GM18505 (cell line): ENCODE measurements around the gene PPFIA3.
A peak's percentile ranks its signal among the peaks of the same experiment; 100 is the strongest.
"Not testable (repeated sequence)": the region's sequence is repeated elsewhere in the genome, so short reads cannot be mapped to it uniquely, and the experiment has no call there.

Experiments used
- ATAC-seq: cut with Tn5 transposase; IDR thresholded peaks from one replicate; pipeline ENCODE4 v1.9.1; 2021; ENCODE audit not compliant: unreplicated experiment
- POLR2A ChIP-seq: IDR thresholded peaks from 4 replicates; pipeline ENCODE4 v1.6.1; 2011; ENCODE audit warnings: borderline replicate concordance; ENCODE audit not compliant: insufficient read depth, insufficient read length; ENCODE audit errors: extremely low read depth

PPFIA3 gene

GRCh38 chr19:49109051-49109450 is 10.3 kb upstream of the PPFIA3 start:
- TF ChIP-seq POLR2A, result no peak
- ATAC-seq, result no peak

GRCh38 chr19:49109569-49110233 is 9.6 kb upstream of the PPFIA3 start:
- ATAC-seq, result no peak
- no peak for TF ChIP-seq POLR2A

- no peak for TF ChIP-seq POLR2A
- ATAC-seq, result no peak
Observed at GRCh38 chr19:49110567-49110966, 8.8 kb upstream of the PPFIA3 start.

- no peak for ATAC-seq
- TF ChIP-seq POLR2A, result no peak
Observed at GRCh38 chr19:49111218-49111998, 7.9 kb upstream of the PPFIA3 start.

GRCh38 chr19:49113762-49114629 is 5.3 kb upstream of the PPFIA3 start, which contains the start of gene LIN7B:
TSS of gene LIN7B (plus strand) at chr19:49114370. CDS start at chr19:49114405, 35 bp downstream.
- peak; percentile 46 for ATAC-seq
- peak; percentile 52 for TF ChIP-seq POLR2A

- no peak for TF ChIP-seq POLR2A
- ATAC-seq, result peak; percentile 0
Observed at GRCh38 chr19:49114630-49115363, 4.5 kb upstream of the PPFIA3 start.

- ATAC-seq, result no peak
- TF ChIP-seq POLR2A, result no peak
Observed at GRCh38 chr19:49116544-49116943, 2.8 kb upstream of the PPFIA3 start.

- no peak for ATAC-seq
- no peak for TF ChIP-seq POLR2A
Observed at GRCh38 chr19:49117677-49118564, 1.4 kb upstream of the PPFIA3 start.

- peak; percentile 62 for TF ChIP-seq POLR2A
- ATAC-seq, result peak; percentile 77
Observed at GRCh38 chr19:49118565-49119410, 556 bp upstream of the PPFIA3 start, which contains the start of gene C19orf73. TSS of gene C19orf73 (minus strand) at chr19:49119143. CDS start at chr19:49119022, 121 bp downstream.

- TF ChIP-seq POLR2A, result no peak
- ATAC-seq, result no peak
Observed at GRCh38 chr19:49120325-49120683, 960 bp downstream of the PPFIA3 start.

- no peak for TF ChIP-seq POLR2A
- ATAC-seq, result no peak
Observed at GRCh38 chr19:49120868-49121267, 1.5 kb downstream of the PPFIA3 start.

GRCh38 chr19:49121841-49122240 is 2.5 kb downstream of the PPFIA3 start:
- not testable (repeated sequence) for ATAC-seq

- not testable (repeated sequence) for ATAC-seq
Observed at GRCh38 chr19:49123285-49123684, 3.9 kb downstream of the PPFIA3 start.
